Suprapubic skin (tissue), 4 donors: ENCODE data around the gene GIMAP7. TPM values are rescaled to one million over a fixed set of nuclear protein-coding genes. Genes with fewer than 3 reads are reported as not detected.

Source experiments
- total RNA-seq, 4 donors: library from RNA; depleted of rRNA; stranded (reverse); fragments of >200 nt; gene quantifications; one replicate each; pipeline ENCODE4 v1.1.0, GENCODE V29; 2016

The GIMAP7 gene
- total RNA-seq, 4 donors from 2014 or later: 1.4 to 10.8 (median 4.9) TPM

Other genes starting within 250 kb of the GIMAP7 start
- gene LRRC61, start 191.5 kb upstream of the GIMAP7 start, total RNA-seq: 10 to 100 TPM in 3 of 4 donors, 1 to 10 TPM in 1; 7.9 to 29.0 (median 22.5) TPM
- gene ACTR3C, start 191.3 kb upstream of the GIMAP7 start, total RNA-seq: 10 to 100 TPM; 10.4 to 16.5 (median 13.1) TPM
- gene RARRES2, start 173.2 kb upstream of the GIMAP7 start, total RNA-seq: 10 to 100 TPM; 12.8 to 23.4 (median 16.5) TPM
- gene REPIN1, start 146.1 kb upstream of the GIMAP7 start, total RNA-seq: 10 to 100 TPM; 56.1 to 75.5 (median 73.7) TPM
- 1 to 10 TPM; 1.6 to 3.9 (median 2.6) TPM for gene ZNF775, start 135.5 kb upstream of the GIMAP7 start, total RNA-seq
- gene GIMAP8, start 64.2 kb upstream of the GIMAP7 start, total RNA-seq: 1 to 10 TPM; 1.5 to 5.6 (median 3.2) TPM
- 10 to 100 TPM in 2 of 4 donors, 1 to 10 TPM in 2; 6.5 to 12.5 (median 9.3) TPM for gene GIMAP4, start 52.5 kb downstream of the GIMAP7 start, total RNA-seq
- gene GIMAP6, start 117.5 kb downstream of the GIMAP7 start, total RNA-seq: 10 to 100 TPM in 2 of 4 donors, 1 to 10 TPM in 2; 4.1 to 16.8 (median 10.4) TPM
- 1 to 10 TPM; 2.0 to 8.2 (median 2.9) TPM for gene GIMAP2, start 170.8 kb downstream of the GIMAP7 start, total RNA-seq
- gene GIMAP1, start 201.7 kb downstream of the GIMAP7 start, total RNA-seq: 1 to 10 TPM in 3 of 4 donors, under 1 TPM in 1; 0.38 to 3.9 (median 2.2) TPM
- 10 to 100 TPM in 1 of 4 donors, 1 to 10 TPM in 3; 2.8 to 15.0 (median 7.7) TPM for gene GIMAP5, start 222.5 kb downstream of the GIMAP7 start, total RNA-seq